Measurements from ENCODE around the gene PGLYRP2.

- TF ChIP-seq CTCF (IDR thresholded peaks at IDR 0.05; ENCODE audit: low read depth, low read length, poor library complexity, severe bottlenecking), result no peak
- TF ChIP-seq EZH2phosphoT487 (IDR thresholded peaks at IDR 0.05; ENCODE audit: borderline replicate concordance, low read length), result no peak
Observed at GRCh38 chr19:15527705-15528104, 48.4 kb upstream of the PGLYRP2 start.

Data from DOHH2 (cell line).